HL-60 (cell line): Measurements from ENCODE around the gene RGMB.

Experiments used
- DNase-seq, 2 experiments: peaks; one replicate each; pipeline ENCODE4 v3.0.0-alpha.2; 2010 to 2020; ENCODE audit warnings: low read depth in 1 of 2, low spot score in 1 of 2
- H3K27ac ChIP-seq: fragments of 250-450 bp; sonication (Bioruptor Pico); replicated peaks from 2 replicates; pipeline ENCODE4 v1.5.1; 2020; ENCODE audit warnings: mild to moderate bottlenecking, moderate library complexity
- H3K27me3 ChIP-seq: fragments of 250-450 bp; sonication (Bioruptor Pico); 2 replicates; pipeline ENCODE4 v1.5.1; 2021; ENCODE audit warnings: mild to moderate bottlenecking, moderate library complexity; ENCODE audit not compliant: insufficient read depth, poor library complexity, severe bottlenecking
- H3K4me3 ChIP-seq: replicated peaks from 2 replicates; pipeline ENCODE4 v1.5.1; 2011; ENCODE audit warnings: mild to moderate bottlenecking, control low read depth, low read length; ENCODE audit not compliant: insufficient read depth
- GABPA ChIP-seq: IDR thresholded peaks from 2 replicates; pipeline ENCODE4 v1.6.1; 2012; ENCODE audit warnings: low read depth
- POLR2AphosphoS5 ChIP-seq: IDR thresholded peaks from 2 replicates; pipeline ENCODE4 v1.6.1; 2012; ENCODE audit warnings: low read depth
- SPI1 ChIP-seq: IDR thresholded peaks from 2 replicates; pipeline ENCODE4 v1.6.1; 2012; ENCODE audit warnings: low read depth, mild to moderate bottlenecking, borderline replicate concordance
- TF ChIP-seq, protein P1 (sequence below): IDR thresholded peaks from 2 replicates; pipeline ENCODE4 v1.6.1; 2012; ENCODE audit warnings: low read depth; ENCODE audit not compliant: insufficient replicate concordance
- TF ChIP-seq, protein P2 (sequence below): IDR thresholded peaks from one replicate; pipeline ENCODE4 v1.5.1; 2011; ENCODE audit warnings: low read length, control low read depth, inconsistent platforms; ENCODE audit not compliant: insufficient read depth

RGMB gene

DNA sequence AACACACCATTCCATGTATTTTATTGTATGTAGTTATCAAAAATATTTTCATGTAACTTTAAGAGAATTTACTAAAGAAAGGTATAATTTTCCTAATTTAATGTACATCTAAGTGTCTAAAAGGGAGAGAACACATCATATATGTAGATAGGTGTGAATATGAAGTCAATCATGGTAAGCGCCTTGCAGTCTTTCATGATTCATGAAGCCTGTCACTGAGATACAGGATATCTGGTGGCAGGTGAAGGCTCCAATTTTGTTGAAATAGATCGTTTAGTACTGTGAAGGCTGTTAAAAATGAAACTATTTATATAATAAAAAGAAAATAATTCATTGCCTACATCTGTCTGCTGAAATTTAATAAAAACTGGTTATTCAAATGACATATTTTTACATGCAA is 15.5 kb upstream of the RGMB start:
- Histone ChIP-seq H3K27me3 (no peaks in the 10 kb centered on the region), H3K4me3 (no peak overlapping the region), H3K27ac (no peak overlapping the region)
- no peak for DNase-seq
- TF ChIP-seq SPI1 (no peak), POLR2AphosphoS5 (no peak)
- TF ChIP-seq, protein P1, sequence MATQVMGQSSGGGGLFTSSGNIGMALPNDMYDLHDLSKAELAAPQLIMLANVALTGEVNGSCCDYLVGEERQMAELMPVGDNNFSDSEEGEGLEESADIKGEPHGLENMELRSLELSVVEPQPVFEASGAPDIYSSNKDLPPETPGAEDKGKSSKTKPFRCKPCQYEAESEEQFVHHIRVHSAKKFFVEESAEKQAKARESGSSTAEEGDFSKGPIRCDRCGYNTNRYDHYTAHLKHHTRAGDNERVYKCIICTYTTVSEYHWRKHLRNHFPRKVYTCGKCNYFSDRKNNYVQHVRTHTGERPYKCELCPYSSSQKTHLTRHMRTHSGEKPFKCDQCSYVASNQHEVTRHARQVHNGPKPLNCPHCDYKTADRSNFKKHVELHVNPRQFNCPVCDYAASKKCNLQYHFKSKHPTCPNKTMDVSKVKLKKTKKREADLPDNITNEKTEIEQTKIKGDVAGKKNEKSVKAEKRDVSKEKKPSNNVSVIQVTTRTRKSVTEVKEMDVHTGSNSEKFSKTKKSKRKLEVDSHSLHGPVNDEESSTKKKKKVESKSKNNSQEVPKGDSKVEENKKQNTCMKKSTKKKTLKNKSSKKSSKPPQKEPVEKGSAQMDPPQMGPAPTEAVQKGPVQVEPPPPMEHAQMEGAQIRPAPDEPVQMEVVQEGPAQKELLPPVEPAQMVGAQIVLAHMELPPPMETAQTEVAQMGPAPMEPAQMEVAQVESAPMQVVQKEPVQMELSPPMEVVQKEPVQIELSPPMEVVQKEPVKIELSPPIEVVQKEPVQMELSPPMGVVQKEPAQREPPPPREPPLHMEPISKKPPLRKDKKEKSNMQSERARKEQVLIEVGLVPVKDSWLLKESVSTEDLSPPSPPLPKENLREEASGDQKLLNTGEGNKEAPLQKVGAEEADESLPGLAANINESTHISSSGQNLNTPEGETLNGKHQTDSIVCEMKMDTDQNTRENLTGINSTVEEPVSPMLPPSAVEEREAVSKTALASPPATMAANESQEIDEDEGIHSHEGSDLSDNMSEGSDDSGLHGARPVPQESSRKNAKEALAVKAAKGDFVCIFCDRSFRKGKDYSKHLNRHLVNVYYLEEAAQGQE = no peak

DNA sequence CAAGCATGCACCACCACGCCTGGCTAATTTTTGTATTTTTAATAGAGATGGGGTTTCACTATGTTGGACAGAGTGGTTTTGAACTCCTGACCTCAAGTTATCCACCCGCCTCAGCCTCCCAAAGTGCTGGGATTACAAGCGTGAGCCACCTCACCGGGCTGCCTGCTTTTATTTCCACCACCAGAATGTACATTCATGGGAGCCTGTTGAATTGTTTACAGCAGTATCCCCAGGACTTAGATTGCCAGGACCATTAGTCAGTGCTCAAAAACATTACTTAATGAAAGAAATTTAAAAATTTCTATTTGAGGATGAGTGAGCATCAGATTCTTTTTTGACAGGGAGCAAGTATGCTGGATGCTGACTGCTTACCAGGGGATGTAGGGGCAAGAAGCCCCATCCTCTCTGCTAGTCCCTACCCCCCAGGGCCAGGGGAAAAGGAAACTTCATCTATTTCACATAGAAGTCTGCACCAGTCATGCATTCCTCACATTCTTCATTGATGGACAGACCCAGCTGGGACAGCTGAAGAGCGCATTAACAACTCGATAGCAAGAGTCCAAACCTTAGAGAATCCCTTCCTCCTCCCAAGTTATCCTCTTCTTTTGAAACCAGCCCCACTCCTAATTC is 10.3 kb upstream of the RGMB start:
- no peak for DNase-seq
- H3K27ac ChIP-seq = no peak overlapping the region
- H3K27me3 ChIP-seq = no peaks in the 10 kb centered on the region
- H3K4me3 ChIP-seq = no peak overlapping the region
- TF ChIP-seq GABPA = no peak
- TF ChIP-seq, protein P1 = no peak
- TF ChIP-seq SPI1 = no peak
- no peak for TF ChIP-seq POLR2AphosphoS5
- TF ChIP-seq, protein P2, sequence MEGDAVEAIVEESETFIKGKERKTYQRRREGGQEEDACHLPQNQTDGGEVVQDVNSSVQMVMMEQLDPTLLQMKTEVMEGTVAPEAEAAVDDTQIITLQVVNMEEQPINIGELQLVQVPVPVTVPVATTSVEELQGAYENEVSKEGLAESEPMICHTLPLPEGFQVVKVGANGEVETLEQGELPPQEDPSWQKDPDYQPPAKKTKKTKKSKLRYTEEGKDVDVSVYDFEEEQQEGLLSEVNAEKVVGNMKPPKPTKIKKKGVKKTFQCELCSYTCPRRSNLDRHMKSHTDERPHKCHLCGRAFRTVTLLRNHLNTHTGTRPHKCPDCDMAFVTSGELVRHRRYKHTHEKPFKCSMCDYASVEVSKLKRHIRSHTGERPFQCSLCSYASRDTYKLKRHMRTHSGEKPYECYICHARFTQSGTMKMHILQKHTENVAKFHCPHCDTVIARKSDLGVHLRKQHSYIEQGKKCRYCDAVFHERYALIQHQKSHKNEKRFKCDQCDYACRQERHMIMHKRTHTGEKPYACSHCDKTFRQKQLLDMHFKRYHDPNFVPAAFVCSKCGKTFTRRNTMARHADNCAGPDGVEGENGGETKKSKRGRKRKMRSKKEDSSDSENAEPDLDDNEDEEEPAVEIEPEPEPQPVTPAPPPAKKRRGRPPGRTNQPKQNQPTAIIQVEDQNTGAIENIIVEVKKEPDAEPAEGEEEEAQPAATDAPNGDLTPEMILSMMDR = no peak

DNA sequence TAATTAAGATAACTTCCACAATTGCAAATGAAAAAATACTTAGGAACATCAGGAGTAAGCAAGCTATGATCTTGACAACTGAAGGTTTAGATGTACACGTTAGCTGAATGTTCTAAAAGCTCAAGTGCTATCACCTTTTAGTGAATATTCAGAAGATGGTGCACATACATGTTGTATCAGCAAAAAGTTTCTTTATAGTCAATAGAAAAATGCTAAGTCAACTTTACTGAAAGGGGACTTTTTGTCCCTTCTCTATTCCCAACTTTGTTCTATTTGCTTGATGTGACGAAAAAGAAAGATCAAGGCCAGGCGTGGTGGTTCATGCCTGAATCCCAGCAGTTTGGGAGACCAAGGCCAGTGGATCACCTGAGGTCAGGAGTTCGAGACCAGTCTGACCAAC is 7.6 kb upstream of the RGMB start:
- no peak for DNase-seq
- Histone ChIP-seq H3K27ac (no peak overlapping the region), H3K27me3 (peaks cover 3% of the 10 kb centered on the region), H3K4me3 (no peak overlapping the region)
- TF ChIP-seq, protein P1 = no peak
- TF ChIP-seq SPI1 (no peak), GABPA (no peak), POLR2AphosphoS5 (no peak)
- TF ChIP-seq, protein P2 = no peak
